Measurements from ENCODE around the gene TRPM4. TPM values are rescaled to one million over a fixed set of nuclear protein-coding genes. Genes with fewer than 3 reads are reported as not detected.
A peak's percentile ranks its signal among the peaks of the same experiment; 100 is the strongest.
"Not testable (repeated sequence)": the region's sequence is repeated elsewhere in the genome, so short reads cannot be mapped to it uniquely, and the experiment has no call there.

Gene TRPM4
- polyA plus RNA-seq, 3 donors, result 19.8 to 25.4 (median 20.0) TPM

- DNase-seq (ENCODE audit: low read depth in 3 of 3, low spot score in 2 of 3), result no peak
Observed at GRCh38 chr19:49126575-49126974, 31.0 kb upstream of the TRPM4 start.

GRCh38 chr19:49127225-49127624, 30.4 kb upstream of the TRPM4 start:
- DNase-seq (ENCODE audit: low read depth in 3 of 3, low spot score in 2 of 3), result not testable (repeated sequence)

DNA sequence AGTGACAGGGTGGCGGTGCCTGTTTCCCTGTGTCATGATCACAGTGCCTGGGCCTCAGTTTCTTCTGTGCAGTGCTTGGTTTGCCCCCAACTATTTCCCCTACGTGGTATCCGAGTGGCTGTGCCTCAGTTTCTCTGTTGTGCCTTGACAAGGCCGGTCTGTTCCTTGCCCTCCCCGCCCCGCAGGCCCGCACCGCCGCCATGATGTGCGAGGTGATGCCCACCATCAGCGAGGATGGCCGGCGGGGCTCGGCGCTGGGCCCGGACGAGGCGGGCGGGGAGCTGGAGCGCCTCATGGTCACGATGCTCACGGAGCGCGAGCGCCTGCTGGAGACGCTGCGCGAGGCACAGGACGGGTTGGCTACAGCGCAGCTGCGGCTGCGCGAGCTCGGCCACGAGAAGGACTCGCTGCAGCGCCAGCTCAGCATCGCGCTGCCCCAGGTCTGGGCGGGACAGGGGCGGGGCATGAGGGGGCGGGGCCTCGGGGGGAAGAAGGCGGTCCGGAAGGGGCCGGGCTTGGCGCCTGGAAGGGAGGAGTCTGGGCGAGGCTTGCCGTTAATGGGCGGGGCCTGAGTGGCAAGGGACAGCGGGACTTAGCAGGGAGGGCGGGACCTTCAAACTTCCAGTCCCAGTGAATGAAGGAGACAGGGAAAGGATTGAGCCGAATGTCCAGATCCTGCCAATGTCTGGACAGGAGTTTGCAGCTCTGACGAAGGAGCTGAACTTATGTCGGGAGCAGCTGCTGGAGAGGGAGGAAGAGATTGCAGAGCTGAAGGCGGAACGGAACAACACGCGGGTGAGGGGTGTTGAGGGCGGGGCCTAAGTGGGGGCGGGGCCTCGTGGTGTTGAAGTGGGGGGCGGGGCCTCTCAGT, 29.7 kb upstream of the TRPM4 start:
- peak in 1 of 3 donors; percentile 92 for DNase-seq (ENCODE audit: low read depth in 3 of 3, low spot score in 2 of 3)

DNA sequence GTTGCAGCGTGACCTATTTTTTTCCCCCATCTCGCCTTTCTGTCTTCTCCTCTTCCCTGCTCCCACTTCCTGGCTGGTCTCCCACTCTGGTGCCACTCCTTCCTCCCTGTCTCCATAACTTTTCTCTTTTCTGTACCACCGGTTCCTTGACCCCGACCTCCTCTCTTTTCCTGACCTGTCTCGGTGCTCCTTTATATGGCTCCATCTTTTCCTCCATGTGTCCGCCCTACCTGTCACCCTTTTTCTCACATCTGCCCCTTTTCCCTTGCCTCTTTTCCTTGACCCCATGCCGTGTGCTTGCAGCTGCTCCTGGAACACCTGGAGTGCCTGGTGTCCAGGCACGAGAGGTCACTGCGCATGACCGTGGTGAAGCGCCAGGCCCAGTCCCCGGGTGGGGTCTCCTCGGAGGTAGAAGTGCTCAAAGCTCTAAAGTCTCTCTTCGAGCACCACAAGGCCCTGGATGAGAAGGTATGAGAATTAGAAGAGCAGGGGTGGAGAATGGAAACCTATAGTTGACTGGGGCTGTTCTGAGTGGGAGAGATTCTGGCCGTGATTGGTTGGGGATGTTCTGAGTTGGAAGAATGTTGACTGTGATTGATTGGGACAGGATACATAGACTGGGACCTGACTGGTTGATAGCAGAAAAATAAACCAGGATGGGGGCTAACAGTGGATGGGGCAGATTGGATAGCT, 28.9 kb upstream of the TRPM4 start:
- no peak for DNase-seq (ENCODE audit: low read depth in 3 of 3, low spot score in 2 of 3)

- DNase-seq (ENCODE audit: low read depth in 3 of 3, low spot score in 2 of 3), result no peak
Observed at GRCh38 chr19:49129238-49129583, 28.4 kb upstream of the TRPM4 start.

DNA sequence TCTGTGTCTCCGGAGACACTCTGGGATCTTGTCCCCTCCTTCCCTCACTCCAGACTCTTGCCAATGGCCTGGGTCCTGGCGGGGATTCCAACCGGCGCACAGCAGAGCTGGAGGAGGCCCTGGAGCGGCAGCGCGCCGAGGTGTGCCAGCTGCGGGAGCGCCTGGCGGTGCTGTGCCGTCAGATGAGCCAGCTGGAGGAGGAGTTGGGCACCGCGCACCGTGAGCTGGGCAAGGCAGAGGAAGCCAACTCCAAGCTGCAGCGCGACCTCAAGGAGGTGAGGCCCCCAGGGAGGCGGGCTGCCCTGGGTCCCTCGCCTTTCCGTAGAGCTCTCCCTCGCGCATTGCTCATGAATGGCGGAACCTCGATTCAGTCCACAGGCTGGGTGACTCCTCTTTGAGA, 27.3 kb upstream of the TRPM4 start:
- no peak for DNase-seq (ENCODE audit: low read depth in 3 of 3, low spot score in 2 of 3)

GRCh38 chr19:49132974-49133609, 24.5 kb upstream of the TRPM4 start:
- DNase-seq (ENCODE audit: low read depth in 3 of 3, low spot score in 2 of 3), result no peak

DNA sequence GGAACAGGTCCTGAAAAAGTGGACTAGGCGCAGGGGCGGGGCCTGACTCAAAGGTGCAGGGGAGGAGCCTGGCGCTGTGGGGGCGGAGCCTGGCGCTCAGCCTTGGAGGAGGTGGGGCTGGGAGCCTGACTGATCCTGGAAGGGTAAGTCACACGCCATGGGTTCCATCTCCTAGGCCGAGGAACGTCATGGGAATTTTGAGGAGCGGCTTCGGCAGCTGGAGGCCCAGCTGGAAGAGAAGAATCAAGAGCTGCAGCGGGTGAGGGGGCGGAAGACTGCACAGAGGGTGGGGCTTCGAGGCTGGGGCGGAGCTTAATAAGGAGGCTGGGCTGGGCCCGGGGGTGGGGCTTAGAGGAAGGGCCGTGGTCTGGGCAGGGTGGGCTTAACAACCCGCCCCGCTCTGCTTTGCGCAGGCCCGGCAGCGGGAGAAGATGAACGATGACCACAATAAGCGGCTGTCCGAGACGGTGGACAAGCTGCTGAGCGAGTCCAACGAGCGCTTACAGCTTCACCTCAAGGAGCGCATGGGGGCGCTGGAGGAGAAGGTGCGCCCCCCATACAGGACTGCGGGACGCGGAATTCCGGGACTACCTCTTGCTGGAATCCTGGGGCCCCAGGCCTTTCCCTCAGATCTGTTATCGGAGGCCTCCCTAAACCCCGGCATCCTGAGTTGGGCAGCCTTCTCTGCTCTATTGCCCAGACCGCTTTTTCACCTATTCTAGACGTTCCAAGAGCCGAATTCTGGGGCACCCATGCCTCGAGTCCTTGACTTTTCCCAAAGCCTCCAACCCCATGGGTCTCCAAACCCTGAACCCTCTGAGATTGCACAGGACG, 23.8 kb upstream of the TRPM4 start:
- DNase-seq (ENCODE audit: low read depth in 3 of 3, low spot score in 2 of 3), result no peak

DNA sequence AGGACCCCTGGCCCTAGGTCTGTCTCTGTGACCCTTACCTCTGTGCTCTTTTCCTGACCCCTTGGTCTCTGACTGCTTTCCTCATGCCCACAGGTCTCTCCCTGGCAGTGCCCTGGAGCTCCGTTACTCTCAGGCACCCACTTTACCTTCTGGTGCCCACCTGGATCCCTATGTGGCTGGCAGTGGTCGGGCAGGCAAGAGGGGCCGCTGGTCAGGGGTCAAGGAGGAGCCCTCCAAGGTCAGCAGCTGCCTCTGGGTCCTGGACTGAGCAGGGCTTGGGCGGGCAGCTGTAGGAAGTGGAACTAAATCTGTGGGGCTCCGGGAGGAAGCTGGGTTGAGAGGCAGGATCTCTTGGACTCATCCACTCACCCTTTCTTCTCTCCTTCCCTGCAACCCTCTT, 21.9 kb upstream of the TRPM4 start:
- DNase-seq (ENCODE audit: low read depth in 3 of 3, low spot score in 2 of 3), result no peak

GRCh38 chr19:49136771-49137171, 20.8 kb upstream of the TRPM4 start:
- no peak for DNase-seq (ENCODE audit: low read depth in 3 of 3, low spot score in 2 of 3)

- DNase-seq (ENCODE audit: low read depth in 3 of 3, low spot score in 2 of 3), result no peak
Observed at GRCh38 chr19:49140951-49141350, 16.6 kb upstream of the TRPM4 start.

GRCh38 chr19:49141352-49141751, 16.2 kb upstream of the TRPM4 start:
- DNase-seq (ENCODE audit: low read depth in 3 of 3, low spot score in 2 of 3), result no peak

DNA sequence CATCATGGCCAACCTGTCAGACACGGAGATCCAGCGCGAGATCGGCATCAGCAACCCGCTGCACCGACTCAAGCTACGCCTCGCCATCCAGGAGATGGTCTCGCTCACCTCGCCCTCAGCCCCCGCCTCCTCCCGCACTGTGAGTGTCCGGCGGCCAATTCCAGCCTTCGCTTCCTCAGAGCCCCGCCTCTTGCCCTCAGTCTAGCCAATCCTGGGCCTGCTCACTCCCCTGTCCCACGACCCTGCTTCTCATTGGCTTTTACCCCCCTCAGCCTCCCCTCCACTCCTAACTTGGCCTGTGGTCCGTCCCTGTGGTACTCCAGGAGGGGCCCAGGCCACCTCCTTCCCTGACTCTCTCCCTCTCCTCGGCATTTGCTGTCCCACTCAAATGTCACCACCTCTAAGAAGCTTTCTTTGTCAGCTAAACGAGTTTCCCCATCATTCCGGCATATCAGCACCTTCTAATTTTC, 14.7 kb upstream of the TRPM4 start:
- peak in 1 of 3 donors; percentile 88 for DNase-seq (ENCODE audit: low read depth in 3 of 3, low spot score in 2 of 3)

DNA sequence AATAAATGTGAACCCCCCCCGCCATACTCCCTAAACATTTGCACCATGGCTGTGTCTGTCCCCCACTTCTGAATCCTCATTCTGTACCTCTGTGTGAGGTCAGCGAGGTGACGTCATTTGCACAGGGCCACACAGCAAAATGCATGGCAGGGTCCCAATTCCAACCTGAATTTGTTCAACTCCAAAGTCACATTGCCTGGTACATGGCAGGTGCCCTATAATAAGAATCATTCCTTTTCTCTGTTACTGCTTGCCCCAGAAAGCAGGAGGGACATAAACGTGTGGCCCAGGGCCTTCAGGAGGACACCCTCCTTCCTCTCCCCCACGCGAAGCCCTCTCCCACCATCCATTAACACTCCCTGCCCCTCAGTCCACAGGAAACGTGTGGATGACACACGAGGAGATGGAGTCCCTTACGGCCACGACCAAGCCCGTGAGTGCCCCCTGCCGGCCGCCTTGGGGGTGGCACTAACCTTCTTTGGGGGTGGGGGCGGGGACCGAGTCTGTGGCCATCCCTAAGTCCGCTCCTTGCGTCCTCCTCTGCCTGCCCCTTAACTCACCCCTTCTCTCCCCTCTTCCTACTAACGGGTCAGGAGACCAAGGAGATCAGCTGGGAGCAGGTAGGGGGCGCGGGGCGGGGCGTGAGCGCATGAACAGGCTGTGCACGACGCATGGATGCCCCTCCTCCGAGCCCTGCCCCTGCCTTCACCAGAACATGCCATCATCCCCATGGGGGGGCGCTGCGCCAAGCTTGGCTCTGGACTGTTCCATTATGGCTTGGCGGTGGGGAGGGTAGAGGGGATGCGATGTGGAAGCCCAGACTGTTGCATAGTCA, 11.8 kb upstream of the TRPM4 start:
- DNase-seq (ENCODE audit: low read depth in 3 of 3, low spot score in 2 of 3), result no peak

GRCh38 chr19:49146408-49146770, 11.2 kb upstream of the TRPM4 start:
- DNase-seq (ENCODE audit: low read depth in 3 of 3, low spot score in 2 of 3), result not testable (repeated sequence)

DNA sequence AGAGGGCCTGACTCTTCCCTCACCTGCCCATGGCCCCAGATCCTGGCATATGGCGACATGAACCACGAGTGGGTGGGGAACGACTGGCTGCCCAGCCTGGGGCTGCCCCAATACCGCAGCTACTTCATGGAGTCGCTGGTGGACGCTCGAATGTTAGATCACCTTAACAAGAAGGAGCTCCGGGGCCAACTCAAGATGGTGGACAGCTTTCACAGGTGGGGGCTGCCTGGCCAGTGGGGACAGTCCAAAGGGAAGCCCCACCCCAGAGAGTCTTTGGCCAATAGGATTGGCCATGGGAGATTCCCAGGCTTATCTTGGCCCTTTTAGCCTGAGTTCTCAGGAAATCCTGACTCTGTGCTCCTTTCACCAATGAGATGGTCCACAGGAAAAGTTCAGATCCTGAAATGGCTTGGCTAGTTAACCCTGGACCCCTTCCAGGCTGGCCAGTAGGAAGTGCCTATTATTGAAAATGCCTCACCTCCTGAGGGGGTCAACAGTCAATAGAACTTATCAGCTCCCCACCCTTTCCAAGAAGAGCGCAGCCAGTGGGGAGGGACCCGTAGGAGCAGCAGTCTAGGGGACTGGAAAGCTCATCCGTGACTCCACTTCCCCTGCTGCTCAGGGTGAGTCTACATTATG, 9.4 kb upstream of the TRPM4 start:
- no peak for DNase-seq (ENCODE audit: low read depth in 3 of 3, low spot score in 2 of 3)

GRCh38 chr19:49148784-49149651, 8.6 kb upstream of the TRPM4 start:
- DNase-seq (ENCODE audit: low read depth in 3 of 3, low spot score in 2 of 3), result peak; percentile 94 to 95 (median 95)

- DNase-seq (ENCODE audit: low read depth in 3 of 3, low spot score in 2 of 3), result peak in 2 of 3 donors; percentile 83
Observed at GRCh38 chr19:49149652-49150105, 7.9 kb upstream of the TRPM4 start.

Measured in right renal cortex interstitium (tissue), 3 donors.